Gastroesophageal sphincter (tissue), 3 donors: ENCODE measurements around the gene AK8.

Experiments used
- EP300 ChIP-seq: sonication (generic); formaldehyde crosslinking; IDR thresholded peaks from one replicate; pipeline ENCODE4 v1.6.1; 2017; ENCODE audit warnings: antibody characterized with exemption, mild to moderate bottlenecking
- POLR2A ChIP-seq, 2 donors: fragments of 450-650 bp; IDR thresholded peaks; one replicate each; pipeline ENCODE4 v1.6.1; 2017; ENCODE audit warnings: antibody characterized with exemption in 2 of 2, mild to moderate bottlenecking in 2 of 2, moderate library complexity in 1 of 2
- TF ChIP-seq, protein P1 (sequence below), 4 experiments: fragments of 200-600 bp in 2 of 4; fragments of 450-650 bp in 2 of 4; sonication (generic) in 1 of 4; IDR thresholded peaks; one replicate each; pipeline ENCODE4 v1.5.1; 2017 to 2019; ENCODE audit warnings: antibody characterized with exemption in 4 of 4, mild to moderate bottlenecking in 2 of 4, moderate library complexity in 2 of 4

DNA sequence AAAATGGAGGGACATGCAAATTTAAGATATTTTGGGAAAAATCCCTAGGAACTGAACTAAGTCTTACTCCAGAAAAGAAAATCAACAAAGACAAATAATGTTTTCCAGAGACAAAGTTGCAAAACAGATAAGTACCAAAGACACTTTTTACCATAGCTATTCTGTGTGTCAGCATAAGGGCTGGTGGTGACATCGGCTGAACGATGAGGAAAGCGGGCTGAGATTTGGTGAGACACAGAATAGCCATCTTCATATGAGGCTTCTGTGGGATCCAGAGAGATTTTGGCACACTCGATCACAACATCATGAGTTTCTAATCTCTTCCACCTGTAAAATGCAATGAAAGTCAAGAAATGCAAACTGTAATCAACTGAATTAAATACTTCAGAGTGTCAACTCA is 34.0 kb upstream of the AK8 start:
- no peak for TF ChIP-seq POLR2A (IDR thresholded peaks at IDR 0.05)
- TF ChIP-seq, protein P1, sequence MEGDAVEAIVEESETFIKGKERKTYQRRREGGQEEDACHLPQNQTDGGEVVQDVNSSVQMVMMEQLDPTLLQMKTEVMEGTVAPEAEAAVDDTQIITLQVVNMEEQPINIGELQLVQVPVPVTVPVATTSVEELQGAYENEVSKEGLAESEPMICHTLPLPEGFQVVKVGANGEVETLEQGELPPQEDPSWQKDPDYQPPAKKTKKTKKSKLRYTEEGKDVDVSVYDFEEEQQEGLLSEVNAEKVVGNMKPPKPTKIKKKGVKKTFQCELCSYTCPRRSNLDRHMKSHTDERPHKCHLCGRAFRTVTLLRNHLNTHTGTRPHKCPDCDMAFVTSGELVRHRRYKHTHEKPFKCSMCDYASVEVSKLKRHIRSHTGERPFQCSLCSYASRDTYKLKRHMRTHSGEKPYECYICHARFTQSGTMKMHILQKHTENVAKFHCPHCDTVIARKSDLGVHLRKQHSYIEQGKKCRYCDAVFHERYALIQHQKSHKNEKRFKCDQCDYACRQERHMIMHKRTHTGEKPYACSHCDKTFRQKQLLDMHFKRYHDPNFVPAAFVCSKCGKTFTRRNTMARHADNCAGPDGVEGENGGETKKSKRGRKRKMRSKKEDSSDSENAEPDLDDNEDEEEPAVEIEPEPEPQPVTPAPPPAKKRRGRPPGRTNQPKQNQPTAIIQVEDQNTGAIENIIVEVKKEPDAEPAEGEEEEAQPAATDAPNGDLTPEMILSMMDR (IDR thresholded peaks at IDR 0.05), result no peak
- no peak for TF ChIP-seq EP300
